Stimulated activated CD4-positive, alpha-beta T cell treated with anti-CD3 and anti-CD28 coated beads, TNF-alpha, amount 100 ng/mL, for 1 hour (primary cell): Measurements from ENCODE around the gene PRPF31.
"Not testable (repeated sequence)": the region's sequence is repeated elsewhere in the genome, so short reads cannot be mapped to it uniquely, and the experiment has no call there.

Source experiments
- DNase-seq, 3 donors: peaks; one replicate each; pipeline ENCODE4 v3.0.0-alpha.2; 2020; ENCODE audit warnings: low read depth in 3 of 3, low spot score in 1 of 3

Gene PRPF31, protein sequence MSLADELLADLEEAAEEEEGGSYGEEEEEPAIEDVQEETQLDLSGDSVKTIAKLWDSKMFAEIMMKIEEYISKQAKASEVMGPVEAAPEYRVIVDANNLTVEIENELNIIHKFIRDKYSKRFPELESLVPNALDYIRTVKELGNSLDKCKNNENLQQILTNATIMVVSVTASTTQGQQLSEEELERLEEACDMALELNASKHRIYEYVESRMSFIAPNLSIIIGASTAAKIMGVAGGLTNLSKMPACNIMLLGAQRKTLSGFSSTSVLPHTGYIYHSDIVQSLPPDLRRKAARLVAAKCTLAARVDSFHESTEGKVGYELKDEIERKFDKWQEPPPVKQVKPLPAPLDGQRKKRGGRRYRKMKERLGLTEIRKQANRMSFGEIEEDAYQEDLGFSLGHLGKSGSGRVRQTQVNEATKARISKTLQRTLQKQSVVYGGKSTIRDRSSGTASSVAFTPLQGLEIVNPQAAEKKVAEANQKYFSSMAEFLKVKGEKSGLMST

DNA sequence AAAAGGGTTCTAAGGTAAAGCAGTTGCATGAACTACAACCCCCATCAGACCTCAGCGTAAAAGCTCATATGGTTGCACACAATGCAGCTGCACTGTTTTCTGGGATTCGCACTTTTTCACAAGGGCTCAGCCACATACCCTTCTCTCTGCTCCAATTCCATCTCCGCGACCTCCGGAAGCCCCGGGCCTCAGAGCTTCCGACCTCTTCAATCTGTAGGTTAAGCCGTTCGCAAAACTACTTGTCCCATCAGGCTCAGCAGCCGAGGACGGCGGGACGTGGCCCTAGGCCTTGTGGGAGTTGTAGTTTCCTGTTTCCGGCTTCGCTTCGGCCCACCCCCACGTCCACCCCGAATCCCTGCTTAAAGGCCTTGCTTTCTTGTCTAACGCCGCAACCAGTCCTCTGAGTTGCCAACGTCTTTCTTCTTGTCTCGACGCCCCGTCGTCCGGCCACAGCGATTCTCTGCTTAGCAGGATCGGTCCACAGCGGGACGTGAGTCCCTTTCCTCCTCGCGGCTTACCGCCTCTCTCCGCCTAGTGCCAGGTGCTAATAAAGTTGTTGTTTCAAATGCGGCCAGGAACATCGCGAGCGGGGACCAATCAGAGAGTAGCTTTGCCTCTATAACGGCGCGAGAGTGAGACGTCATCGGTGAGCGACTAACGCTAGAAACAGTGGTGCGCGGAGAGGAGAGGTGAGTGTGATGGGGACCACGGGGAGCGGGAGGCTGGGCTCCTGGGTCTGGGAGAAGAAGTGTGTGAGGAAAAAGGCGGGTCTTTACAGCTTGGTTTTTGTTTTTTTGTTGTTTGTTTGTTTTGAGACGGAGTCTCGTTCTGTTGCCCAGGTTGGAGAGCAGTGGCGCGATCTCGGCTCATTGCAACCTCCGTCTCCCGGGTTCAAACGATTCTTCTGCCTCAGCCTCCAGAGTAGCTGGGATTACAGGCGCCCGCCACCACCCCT is at the start of gene PRPF31, which contains the start of gene TFPT:
Gene PRPF31 (plus strand): TSS at position 646 of the 955 bp plus-strand sequence. CDS start 2,525 bp downstream, outside the sequence.
Gene TFPT (minus strand): TSS at position 549 of the 955 bp plus-strand sequence. CDS start 388 bp downstream, at position 161.
- DNase-seq: peak; percentile 85 to 90 (median 88)

DNA sequence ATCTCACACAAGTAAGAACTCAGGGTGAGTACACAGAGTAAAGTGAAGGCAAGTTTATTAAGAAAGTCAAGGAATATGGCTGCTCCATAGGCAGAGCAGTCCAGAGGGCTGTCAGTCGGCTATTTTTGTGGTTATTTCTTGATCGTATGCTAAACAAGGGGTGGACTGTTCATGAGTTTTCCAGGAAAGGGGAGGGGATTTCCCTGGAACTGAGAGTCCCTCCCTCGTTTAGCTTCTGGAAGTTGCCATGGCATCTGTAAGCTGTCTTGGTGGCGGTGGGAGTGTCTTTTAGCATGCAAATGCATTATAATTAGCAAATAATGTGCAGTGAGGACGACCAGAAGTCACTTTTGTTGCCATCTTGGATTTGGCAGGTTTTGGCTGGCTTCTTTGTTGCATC is 46.1 kb upstream of the PRPF31 start:
- no peak for DNase-seq

DNA sequence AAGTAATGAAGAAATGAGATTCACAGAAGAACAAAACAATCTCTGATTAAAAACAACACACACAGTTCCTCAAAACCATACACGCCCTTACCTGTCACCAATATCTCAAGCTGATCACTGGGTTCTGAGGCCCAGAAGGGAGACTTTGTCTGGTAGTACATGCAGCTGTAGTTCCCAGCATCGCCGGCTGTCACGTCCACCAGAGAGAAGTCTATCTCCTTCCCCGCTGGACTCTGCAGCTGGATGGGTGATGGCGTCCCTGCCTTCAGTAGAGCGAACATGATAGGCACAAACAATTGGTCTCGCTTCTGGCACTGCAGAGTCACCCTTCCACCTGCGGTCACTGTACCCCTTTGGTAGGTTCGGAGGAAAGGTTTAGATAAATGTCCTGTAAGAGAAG is 41.7 kb upstream of the PRPF31 start:
- no peak for DNase-seq

DNA sequence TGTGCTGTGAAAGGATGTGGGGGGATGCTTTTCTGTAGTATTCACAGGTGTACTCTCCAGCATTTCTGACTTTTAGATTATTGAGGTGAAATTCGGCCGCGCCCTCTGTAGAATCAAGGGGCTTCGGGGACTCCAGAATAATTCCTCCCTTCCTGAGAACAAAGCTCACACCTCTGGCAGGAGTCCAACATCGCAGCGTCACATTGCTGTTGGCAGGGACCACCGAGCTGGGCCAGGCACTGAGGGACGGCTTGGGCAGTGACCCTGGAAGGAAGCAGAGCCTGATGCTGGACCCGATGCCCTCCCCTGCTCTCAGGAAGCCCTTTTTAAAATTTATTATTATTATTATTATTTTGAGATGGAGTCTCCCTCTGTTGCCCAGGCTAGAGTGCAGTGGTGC is 40.7 kb upstream of the PRPF31 start:
- DNase-seq: no peak

DNA sequence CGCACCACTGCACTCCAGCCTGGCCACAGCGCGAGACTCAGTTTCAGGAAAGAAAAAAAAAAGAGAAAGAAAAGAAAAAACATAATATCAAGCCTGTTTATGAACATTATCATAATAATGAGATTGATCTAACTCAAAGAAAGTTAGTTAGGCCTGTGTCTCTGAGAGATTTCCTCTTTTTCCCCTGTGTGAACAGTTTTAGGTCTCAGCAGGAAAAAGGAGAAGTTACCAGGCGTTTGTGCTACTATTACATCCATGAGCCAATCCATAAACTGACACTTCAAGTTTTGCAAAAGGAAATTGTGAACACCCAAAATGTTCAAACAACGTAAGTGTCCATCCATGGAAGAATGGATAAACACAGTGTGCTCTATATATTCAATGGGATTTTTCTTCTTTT is 38.2 kb upstream of the PRPF31 start:
- DNase-seq: no peak

DNA sequence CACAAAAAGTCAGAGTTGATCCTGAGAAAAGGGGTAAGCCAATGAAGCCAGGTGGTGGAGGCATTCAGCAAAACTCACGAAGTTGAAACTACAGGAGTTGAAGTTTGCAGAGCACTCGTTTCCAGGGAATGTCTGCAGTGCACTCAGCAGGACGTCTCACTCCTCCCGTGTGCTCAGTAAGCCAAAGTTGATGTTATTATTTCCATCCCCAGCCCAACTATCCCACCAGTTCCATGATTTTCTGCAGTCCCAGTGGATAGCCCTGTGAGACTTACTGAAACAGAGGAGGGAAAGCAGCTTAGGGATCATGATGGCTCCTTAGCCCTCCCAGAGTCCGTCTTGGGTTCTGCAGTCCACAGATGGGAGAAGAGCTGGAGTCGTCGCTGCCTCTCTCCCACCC is 34.5 kb upstream of the PRPF31 start, which contains the start of gene TARM1:
Gene TARM1 (minus strand): TSS at position 334 of the 400 bp plus-strand sequence. CDS start 25 bp downstream, at position 309.
- no peak for DNase-seq

DNA sequence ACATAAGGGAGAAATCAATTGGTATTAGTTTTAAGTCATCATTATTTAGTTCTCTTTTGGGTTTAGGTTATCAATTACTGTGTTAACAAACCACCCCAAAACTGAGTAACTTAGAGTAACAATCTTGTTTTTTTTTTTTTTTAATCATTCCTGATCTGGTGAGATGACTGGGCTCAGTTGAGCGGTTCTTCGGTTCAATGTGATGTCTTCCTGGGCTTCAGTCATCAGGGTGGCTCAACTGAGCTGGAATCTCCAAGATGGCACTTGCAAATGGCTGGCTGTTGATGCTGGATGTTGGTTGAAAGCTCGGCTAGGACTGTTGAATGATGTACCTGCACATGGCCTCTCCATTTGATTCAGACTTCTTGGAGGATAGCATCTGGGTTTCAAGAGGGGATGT is 31.1 kb upstream of the PRPF31 start:
- DNase-seq: no peak

DNA sequence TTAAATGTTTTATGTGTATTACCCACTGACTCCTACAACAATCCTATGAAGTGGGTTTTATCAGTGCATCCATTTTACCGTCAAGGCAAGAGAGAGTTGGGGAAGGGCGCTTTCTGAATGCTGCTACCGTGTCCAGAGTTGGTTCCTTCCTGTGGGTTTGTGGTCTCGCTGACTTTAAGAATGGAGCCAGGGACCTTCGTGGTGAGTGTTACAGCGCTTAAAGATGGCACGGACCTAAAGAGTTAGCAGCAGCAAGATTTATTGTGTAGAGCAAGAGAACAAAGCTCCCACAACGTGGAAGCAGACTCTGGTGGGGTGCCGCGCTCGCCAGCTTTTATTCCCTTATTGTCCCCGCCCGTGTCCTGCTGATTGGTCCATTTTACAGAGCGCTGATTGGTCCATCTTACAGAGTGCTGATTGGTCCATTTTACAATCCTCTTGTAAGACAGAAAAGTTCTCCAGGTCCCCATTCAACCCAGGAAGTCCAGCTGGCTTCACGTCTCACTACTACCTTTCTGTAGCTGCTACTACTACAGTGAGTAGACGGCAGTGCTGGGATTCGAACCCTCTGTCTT is 21.0 kb upstream of the PRPF31 start:
- DNase-seq: no peak

DNA sequence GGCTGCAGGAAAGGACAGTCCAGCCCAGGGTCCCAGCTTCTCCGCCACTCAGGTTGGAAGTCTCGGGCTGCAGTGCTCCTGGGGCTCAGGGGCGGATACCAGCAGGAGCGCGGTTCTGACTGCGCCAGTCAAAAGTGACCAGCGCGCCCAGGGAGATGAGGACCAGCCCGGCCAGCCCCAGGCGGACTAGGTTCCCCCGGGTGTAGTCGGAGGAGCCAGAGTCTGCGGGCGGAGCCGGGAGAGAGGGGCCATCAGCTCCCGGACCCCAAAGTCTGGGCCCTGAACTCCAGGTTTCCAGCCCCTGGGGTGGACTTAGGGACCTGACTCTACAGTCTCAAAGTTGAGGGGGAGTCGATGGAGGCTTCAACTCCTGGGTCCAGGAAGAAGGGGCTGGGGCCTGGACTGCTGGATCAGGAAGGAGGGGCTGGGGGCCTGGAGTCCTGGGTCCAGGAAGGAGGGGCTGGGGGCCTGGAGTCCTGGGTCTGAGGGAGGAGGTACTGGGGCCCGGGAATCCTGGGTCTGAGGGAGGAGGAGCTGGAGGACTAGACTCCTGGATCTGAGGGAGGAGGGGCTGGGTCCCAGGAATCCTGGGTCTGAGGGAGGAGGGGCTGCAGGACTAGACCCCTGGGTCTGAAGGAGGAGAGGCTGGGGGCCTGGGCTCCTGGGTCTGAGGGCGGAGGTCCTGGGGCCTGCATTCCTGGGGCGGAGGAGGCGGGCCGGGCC is 20.3 kb upstream of the PRPF31 start:
- DNase-seq: no peak

DNA sequence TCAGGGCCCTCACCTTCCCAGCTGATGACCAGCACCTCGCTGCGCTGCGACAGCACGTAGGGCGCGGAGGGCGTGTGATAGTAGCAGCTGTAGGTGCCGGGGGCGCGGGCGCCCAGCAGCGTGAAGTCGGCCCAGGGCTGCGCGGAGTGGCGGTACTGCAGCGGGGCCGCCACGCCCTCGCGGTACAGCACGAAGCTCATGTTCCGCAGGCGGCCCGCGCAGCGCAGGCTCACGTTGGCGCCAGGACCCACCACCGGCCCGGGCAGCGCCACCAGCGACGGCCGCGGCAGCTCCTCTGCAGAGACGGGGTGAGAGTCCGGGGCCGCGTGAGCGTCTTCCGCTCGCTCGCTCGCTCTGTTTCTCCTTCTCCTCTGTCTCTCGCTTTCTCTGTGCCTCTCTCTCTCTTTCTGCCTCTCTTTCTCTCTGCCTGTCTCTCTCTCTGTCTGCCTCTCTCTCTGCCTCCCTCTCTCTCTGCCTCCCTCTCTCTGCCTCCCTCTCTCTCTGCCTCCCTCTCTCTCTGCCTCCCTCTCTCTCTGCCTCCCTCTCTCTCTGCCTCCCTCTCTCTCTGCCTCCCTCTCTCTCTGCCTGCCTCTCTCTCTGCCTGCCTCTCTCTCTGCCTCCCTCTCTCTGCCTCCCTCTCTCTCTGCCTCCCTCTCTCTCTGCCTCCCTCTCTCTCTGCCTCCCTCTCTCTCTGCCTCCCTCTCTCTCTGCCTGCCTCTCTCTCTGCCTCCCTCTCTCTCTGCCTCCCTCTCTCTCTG is 19.5 kb upstream of the PRPF31 start:
- DNase-seq: peak in 1 of 3 donors; percentile 29

DNA sequence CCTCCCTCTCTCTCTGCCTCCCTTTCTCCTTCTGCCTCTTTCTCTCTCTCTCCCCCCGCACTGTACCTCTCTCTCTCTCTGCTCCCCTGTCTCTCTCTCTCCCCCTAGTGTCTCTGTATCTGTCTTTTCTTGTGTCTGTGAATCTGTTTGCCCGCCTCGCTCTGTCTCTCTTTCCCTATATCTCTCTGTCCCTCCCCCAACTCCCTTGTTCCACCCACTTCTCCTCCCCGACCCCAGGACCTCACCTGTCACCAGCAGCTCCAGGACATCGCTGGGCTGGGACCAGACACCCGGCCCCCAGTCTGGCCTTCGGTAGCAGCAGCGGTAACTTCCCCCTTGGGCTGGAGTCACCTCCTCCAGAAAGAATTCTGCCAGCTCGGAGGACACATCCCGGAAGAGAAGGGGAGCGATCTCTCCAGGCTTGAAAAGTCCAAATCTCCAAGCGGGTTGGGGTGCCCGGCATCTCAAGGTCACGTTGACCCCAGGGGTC is 18.9 kb upstream of the PRPF31 start:
- DNase-seq: no peak

DNA sequence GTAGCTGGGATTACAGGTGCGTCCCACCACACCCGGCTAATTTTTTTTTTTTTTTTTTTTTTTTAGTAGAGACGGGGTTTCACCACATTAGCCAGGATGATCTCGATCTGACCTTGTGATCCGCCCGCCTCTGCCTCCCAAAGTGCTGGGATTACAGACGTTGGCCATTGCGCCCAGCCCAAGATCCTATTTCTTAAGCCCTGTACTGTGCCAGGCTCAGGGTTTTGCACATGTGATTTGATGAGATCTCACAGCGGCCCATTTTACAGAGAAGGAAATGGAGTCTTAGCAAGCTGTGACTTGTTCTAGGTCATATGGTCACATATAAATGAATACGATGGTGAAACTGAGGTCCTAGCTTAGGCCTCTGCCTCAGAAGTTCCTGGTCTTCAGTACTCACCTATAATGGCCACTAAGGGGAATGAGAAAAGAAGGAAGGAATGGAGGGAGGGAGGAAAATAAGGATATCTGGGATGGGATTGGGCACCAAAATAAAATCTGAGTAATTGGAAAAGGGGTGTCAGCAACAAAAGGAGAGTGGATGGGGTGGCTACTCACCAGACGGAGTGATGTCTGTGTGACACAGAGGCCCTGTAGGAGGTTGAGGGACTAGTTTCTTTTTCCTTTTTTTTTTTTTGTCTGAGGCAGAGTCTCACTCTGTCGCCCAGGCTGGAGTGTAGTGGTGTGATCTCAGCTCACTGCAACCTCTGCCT is 16.2 kb upstream of the PRPF31 start:
- no peak for DNase-seq

DNA sequence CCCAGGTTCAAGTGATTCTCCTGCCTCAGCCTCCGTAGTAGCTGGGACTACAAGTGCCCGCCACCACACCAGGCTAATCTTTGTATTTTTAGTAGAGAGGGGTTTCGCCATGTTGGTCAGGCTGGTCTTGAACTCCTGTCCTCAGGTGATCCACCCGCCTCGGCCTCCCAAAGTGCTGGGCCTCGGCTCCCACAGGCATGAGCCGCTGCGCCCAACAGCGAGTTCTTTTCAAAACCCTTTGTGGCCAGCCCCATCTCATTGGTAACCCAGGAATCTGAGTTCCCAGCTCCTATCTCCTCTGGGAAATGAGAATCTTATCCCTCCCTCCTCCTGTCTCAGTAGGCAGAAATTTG is 15.7 kb upstream of the PRPF31 start:
- not testable (repeated sequence) for DNase-seq

DNA sequence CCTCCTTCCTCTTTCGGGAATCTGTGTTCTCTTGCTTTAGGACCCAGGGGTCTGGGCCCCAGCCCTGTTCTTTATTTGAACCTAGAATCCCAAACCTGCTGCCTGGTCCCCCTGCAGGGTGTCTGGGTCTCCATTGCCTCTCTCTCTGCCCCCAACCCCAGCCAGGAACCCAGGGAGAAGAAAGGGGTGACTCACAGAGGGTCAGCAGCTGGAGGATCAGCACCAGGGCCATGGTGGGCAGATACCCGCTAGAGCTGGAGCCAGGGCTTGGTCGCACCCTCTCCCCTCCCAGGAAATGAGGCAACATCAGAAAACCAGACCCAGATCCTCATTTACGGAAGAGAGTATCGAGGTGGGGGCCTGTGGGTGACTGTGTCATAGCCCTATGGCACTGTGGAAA is 15.0 kb upstream of the PRPF31 start, which contains the start of gene OSCAR:
Gene OSCAR (minus strand): TSS at position 243 of the 400 bp plus-strand sequence. CDS start 11 bp downstream, at position 232.
- no peak for DNase-seq

DNA sequence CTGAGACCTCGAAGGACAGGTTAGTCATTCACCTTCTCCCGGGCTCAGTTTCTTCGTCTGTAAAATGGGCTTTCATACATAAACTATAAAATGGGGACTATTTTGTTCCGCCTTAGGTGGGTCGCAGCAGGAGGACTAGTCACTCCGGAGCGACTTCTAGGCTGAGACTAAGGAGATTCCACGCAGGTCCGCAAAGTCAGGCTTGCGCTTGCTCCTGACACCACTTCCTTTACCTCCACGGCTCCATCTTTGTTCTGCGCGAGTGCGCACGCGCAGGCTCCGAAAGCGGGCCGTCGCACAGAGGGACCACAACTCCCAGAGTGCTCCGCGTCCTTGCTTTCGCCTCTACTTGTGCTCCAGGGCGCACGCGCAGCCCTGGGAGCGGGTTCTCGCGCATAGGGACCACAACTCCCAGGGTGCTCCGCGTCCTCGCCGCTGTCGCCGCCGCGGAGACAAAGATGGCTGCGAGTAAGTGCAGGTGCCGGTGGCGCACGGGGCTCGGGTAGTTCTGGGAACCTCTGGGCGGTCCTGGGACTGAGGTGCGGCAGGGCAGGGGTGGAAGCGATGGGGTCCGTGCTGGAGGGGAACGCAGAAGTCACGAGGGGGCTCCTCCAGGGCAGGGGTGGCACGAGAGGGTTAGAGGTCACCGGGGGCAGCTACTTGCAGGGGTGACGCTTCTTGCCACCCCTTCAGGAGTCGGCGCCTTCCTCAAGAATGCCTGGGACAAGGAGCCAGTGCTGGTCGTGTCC is 13.0 kb upstream of the PRPF31 start, which contains the start of gene NDUFA3:
Gene NDUFA3 (plus strand): TSS at position 435 of the 749 bp plus-strand sequence. CDS start 24 bp downstream, at position 459.
- DNase-seq: peak; percentile 92 to 97 (median 94)

DNA sequence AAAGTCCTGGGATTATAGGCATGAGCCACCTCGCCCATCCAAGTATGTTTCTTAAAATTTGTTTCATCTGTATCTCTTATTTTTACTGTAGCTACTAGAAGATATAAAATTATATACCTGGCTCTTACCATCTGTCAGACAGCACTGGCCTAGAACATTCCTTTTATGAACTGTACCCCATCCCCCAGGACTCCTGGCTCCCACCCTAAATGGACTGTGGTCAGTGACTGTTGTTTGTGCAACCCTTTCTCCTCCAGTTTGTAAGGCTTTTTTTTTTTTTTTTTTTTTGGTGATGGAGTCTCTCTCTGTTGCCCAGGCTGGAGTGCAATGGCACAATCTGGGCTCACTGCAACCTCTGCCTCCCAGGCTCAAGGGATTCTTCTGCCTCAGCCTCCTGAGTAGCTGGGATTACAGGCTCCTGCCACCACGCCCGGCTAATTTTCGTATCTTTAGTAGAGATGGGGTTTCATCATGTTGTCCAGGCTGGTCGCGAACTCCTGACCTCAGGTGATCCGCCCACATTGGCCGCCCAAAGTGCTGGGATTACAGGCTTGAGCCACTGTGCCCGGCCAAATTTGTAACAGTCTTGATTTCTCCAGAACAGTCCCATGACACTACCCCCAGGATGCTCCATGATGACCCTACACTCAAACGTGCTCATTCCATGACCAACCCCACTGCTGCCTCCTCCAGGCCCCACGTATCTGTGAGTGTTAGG is 10.4 kb upstream of the PRPF31 start:
- no peak for DNase-seq

DNA sequence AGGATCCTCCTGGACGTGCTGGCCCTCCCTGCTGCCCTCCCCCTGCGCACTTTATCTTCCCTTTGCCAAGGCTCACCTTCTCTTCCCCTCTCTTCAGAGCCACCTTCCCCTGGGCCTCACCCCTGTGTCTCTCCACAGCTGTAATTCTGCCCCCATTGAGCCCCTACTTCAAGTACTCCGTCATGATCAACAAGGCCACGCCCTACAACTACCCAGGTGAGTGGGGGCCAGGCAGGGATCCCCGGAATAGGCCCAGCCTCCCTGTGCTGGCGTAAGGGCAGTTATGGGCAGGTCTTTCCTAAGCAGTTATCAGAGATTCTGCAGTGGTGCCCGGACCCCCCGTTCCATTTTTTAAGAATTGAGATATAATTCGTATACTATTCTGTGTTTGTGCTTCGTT is 9.8 kb upstream of the PRPF31 start:
- no peak for DNase-seq
